Measurements from ENCODE around the gene KCNQ1OT1.

KCNQ1OT1 gene

GRCh38 chr11:2736577-2737225 lies 36.9 kb upstream of the KCNQ1OT1 start:
- no peak for DNase-seq

GRCh38 chr11:2735053-2735589 lies 35.3 kb upstream of the KCNQ1OT1 start:
- no peak for DNase-seq

GRCh38 chr11:2734181-2735052 lies 34.6 kb upstream of the KCNQ1OT1 start:
- no peak for DNase-seq

GRCh38 chr11:2732940-2733628 lies 33.3 kb upstream of the KCNQ1OT1 start:
- no peak for DNase-seq

GRCh38 chr11:2732261-2732939 lies 32.6 kb upstream of the KCNQ1OT1 start:
- no peak for DNase-seq

GRCh38 chr11:2731130-2732125 lies 31.6 kb upstream of the KCNQ1OT1 start:
- DNase-seq: no peak

GRCh38 chr11:2730272-2731129 lies 30.7 kb upstream of the KCNQ1OT1 start:
- DNase-seq: no peak

- no peak for DNase-seq
These were observed 30.0 kb upstream of the KCNQ1OT1 start for GRCh38 chr11:2729841-2730240.

GRCh38 chr11:2728663-2729332 lies 29.0 kb upstream of the KCNQ1OT1 start:
- DNase-seq: no peak

GRCh38 chr11:2728128-2728662 lies 28.4 kb upstream of the KCNQ1OT1 start:
- no peak for DNase-seq

GRCh38 chr11:2726964-2727363 lies 27.2 kb upstream of the KCNQ1OT1 start:
- no peak for DNase-seq

GRCh38 chr11:2725368-2726300 lies 25.8 kb upstream of the KCNQ1OT1 start:
- DNase-seq: no peak

- no peak for DNase-seq
These were observed 25.0 kb upstream of the KCNQ1OT1 start for GRCh38 chr11:2724653-2725367.

GRCh38 chr11:2724104-2724503 lies 24.3 kb upstream of the KCNQ1OT1 start:
- no peak for DNase-seq

GRCh38 chr11:2722955-2723354 lies 23.2 kb upstream of the KCNQ1OT1 start:
- DNase-seq: no peak

- DNase-seq: no peak
These were observed 21.6 kb upstream of the KCNQ1OT1 start for GRCh38 chr11:2721210-2721916.
